A549 (cell line): ENCODE data around the gene COQ4.

ENCODE experiments used
- EP300 ChIP-seq, 2 experiments: fragments of >200 bp; sonication (Bioruptor Twin); formaldehyde crosslinking; IDR thresholded peaks; 2 replicates in 1 of 2; 3 replicates in 1 of 2; pipeline ENCODE4 v1.6.1; 2016 to 2017
- GATA3 ChIP-seq: IDR thresholded peaks from 2 replicates; pipeline ENCODE4 v1.6.1; 2012; ENCODE audit warnings: borderline replicate concordance
- KDM1A ChIP-seq: fragments of 200-600 bp; sonication (generic); IDR thresholded peaks from 2 replicates; pipeline ENCODE4 v1.6.1; 2016; ENCODE audit warnings: low read depth, mild to moderate bottlenecking
- MYC ChIP-seq: IDR thresholded peaks from 2 replicates; pipeline ENCODE4 v1.6.1; 2012; ENCODE audit warnings: mild to moderate bottlenecking, inconsistent platforms, low read length, improper control_type of control experiment, borderline replicate concordance
- POLR2A ChIP-seq: IDR thresholded peaks from 2 replicates; pipeline ENCODE4 v1.6.1; 2012; ENCODE audit warnings: mild to moderate bottlenecking, low read length
- RAD21 ChIP-seq, 2 experiments: fragments of >200 bp in 1 of 2; sonication (Bioruptor Twin) in 1 of 2; formaldehyde crosslinking in 1 of 2; IDR thresholded peaks in 1 of 2; conservative IDR thresholded peaks in 1 of 2; 2 replicates in 1 of 2; 3 replicates in 1 of 2; pipeline ENCODE4 v1.6.1; 2012 to 2018; ENCODE audit warnings: inconsistent platforms in 1 of 2
- ZFP36 ChIP-seq: fragments of 450-650 bp; IDR thresholded peaks from 2 replicates; pipeline ENCODE4 v1.6.1; 2014; ENCODE audit warnings: borderline replicate concordance; ENCODE audit not compliant: partially characterized antibody
- TF ChIP-seq, protein P1 (sequence below): fragments of 450-650 bp; IDR thresholded peaks from 2 replicates; pipeline ENCODE4 v1.6.1; 2014; ENCODE audit warnings: antibody characterized with exemption
- TF ChIP-seq, protein P2 (sequence below): fragments of >200 bp; sonication (Bioruptor Twin); formaldehyde crosslinking; IDR thresholded peaks from 3 replicates; pipeline ENCODE4 v1.5.1; 2016
- TF ChIP-seq, protein P3 (sequence below): fragments of 200-600 bp; sonication (generic); IDR thresholded peaks from 2 replicates; pipeline ENCODE4 v1.6.1; 2016; ENCODE audit warnings: antibody characterized with exemption, mild to moderate bottlenecking, moderate library complexity
- TF ChIP-seq, protein P4 (sequence below): fragments of 150-350 bp; IDR thresholded peaks from 2 replicates; pipeline ENCODE4 v1.6.1; 2014; ENCODE audit warnings: low read depth, mild to moderate bottlenecking, low read length

DNA sequence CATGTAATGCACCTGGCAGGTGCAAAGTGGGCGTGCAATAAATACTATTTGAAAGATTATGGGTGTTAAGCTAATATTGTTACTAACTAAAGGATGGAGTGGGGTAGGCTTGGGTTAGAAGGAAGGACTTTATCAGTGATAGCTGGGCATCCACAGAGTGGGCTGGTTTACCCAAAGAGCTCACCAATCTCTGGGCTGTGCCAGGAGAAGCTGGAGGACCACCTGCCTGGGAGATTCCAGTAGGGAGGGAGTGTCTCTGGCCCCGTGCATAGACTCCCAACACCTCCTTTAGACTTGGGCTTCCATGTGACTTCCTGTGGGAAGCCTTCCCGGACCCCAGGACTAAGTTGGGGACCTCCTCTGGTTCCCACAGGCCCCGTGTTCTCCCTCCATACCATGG, 42.9 kb downstream of the COQ4 start:
- TF ChIP-seq POLR2A (no peak), ZFP36 (no peak), EP300 (IDR thresholded peaks at IDR 0.05) (no peak), KDM1A (no peak), RAD21 (conservative IDR thresholded peaks at IDR 0.05 in 1 of 2, IDR thresholded peaks at IDR 0.05 in 1 of 2) (no peak), GATA3 (no peak), MYC (no peak)
- TF ChIP-seq, protein P1, sequence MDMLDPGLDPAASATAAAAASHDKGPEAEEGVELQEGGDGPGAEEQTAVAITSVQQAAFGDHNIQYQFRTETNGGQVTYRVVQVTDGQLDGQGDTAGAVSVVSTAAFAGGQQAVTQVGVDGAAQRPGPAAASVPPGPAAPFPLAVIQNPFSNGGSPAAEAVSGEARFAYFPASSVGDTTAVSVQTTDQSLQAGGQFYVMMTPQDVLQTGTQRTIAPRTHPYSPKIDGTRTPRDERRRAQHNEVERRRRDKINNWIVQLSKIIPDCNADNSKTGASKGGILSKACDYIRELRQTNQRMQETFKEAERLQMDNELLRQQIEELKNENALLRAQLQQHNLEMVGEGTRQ, result no peak
- TF ChIP-seq, protein P2, sequence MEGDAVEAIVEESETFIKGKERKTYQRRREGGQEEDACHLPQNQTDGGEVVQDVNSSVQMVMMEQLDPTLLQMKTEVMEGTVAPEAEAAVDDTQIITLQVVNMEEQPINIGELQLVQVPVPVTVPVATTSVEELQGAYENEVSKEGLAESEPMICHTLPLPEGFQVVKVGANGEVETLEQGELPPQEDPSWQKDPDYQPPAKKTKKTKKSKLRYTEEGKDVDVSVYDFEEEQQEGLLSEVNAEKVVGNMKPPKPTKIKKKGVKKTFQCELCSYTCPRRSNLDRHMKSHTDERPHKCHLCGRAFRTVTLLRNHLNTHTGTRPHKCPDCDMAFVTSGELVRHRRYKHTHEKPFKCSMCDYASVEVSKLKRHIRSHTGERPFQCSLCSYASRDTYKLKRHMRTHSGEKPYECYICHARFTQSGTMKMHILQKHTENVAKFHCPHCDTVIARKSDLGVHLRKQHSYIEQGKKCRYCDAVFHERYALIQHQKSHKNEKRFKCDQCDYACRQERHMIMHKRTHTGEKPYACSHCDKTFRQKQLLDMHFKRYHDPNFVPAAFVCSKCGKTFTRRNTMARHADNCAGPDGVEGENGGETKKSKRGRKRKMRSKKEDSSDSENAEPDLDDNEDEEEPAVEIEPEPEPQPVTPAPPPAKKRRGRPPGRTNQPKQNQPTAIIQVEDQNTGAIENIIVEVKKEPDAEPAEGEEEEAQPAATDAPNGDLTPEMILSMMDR, result no peak
- TF ChIP-seq, protein P3, sequence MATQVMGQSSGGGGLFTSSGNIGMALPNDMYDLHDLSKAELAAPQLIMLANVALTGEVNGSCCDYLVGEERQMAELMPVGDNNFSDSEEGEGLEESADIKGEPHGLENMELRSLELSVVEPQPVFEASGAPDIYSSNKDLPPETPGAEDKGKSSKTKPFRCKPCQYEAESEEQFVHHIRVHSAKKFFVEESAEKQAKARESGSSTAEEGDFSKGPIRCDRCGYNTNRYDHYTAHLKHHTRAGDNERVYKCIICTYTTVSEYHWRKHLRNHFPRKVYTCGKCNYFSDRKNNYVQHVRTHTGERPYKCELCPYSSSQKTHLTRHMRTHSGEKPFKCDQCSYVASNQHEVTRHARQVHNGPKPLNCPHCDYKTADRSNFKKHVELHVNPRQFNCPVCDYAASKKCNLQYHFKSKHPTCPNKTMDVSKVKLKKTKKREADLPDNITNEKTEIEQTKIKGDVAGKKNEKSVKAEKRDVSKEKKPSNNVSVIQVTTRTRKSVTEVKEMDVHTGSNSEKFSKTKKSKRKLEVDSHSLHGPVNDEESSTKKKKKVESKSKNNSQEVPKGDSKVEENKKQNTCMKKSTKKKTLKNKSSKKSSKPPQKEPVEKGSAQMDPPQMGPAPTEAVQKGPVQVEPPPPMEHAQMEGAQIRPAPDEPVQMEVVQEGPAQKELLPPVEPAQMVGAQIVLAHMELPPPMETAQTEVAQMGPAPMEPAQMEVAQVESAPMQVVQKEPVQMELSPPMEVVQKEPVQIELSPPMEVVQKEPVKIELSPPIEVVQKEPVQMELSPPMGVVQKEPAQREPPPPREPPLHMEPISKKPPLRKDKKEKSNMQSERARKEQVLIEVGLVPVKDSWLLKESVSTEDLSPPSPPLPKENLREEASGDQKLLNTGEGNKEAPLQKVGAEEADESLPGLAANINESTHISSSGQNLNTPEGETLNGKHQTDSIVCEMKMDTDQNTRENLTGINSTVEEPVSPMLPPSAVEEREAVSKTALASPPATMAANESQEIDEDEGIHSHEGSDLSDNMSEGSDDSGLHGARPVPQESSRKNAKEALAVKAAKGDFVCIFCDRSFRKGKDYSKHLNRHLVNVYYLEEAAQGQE, result no peak
- TF ChIP-seq, protein P4, sequence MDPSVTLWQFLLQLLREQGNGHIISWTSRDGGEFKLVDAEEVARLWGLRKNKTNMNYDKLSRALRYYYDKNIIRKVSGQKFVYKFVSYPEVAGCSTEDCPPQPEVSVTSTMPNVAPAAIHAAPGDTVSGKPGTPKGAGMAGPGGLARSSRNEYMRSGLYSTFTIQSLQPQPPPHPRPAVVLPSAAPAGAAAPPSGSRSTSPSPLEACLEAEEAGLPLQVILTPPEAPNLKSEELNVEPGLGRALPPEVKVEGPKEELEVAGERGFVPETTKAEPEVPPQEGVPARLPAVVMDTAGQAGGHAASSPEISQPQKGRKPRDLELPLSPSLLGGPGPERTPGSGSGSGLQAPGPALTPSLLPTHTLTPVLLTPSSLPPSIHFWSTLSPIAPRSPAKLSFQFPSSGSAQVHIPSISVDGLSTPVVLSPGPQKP, result no peak
